Measurements from ENCODE around the gene NKTR.

The NKTR gene

GRCh38 chr3:42612217-42612616 lies 11.7 kb downstream of the NKTR start:
- TF ChIP-seq, protein P1, sequence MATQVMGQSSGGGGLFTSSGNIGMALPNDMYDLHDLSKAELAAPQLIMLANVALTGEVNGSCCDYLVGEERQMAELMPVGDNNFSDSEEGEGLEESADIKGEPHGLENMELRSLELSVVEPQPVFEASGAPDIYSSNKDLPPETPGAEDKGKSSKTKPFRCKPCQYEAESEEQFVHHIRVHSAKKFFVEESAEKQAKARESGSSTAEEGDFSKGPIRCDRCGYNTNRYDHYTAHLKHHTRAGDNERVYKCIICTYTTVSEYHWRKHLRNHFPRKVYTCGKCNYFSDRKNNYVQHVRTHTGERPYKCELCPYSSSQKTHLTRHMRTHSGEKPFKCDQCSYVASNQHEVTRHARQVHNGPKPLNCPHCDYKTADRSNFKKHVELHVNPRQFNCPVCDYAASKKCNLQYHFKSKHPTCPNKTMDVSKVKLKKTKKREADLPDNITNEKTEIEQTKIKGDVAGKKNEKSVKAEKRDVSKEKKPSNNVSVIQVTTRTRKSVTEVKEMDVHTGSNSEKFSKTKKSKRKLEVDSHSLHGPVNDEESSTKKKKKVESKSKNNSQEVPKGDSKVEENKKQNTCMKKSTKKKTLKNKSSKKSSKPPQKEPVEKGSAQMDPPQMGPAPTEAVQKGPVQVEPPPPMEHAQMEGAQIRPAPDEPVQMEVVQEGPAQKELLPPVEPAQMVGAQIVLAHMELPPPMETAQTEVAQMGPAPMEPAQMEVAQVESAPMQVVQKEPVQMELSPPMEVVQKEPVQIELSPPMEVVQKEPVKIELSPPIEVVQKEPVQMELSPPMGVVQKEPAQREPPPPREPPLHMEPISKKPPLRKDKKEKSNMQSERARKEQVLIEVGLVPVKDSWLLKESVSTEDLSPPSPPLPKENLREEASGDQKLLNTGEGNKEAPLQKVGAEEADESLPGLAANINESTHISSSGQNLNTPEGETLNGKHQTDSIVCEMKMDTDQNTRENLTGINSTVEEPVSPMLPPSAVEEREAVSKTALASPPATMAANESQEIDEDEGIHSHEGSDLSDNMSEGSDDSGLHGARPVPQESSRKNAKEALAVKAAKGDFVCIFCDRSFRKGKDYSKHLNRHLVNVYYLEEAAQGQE (IDR thresholded peaks at IDR 0.05; ENCODE audit: low read depth) = no peak
- TF ChIP-seq CEBPB (IDR thresholded peaks at IDR 0.05) = no peak
- TF ChIP-seq CREB1 (IDR thresholded peaks at IDR 0.05; ENCODE audit: low read depth) = no peak
- no peak for TF ChIP-seq TAF1 (IDR thresholded peaks at IDR 0.05; ENCODE audit: low read depth)
- TF ChIP-seq YY1 (IDR thresholded peaks at IDR 0.05; ENCODE audit: low read depth) = no peak
- no peak for TF ChIP-seq EP300 (IDR thresholded peaks at IDR 0.05; ENCODE audit: borderline replicate concordance)
- no peak for TF ChIP-seq ZBTB7A (IDR thresholded peaks at IDR 0.05; ENCODE audit: low read depth)

- TF ChIP-seq FOXM1 (IDR thresholded peaks at IDR 0.05; ENCODE audit: borderline replicate concordance, low read depth) = no peak
- TF ChIP-seq NFIC (IDR thresholded peaks at IDR 0.05) = no peak
- TF ChIP-seq ZBTB7A (IDR thresholded peaks at IDR 0.05; ENCODE audit: low read depth) = no peak
- no peak for TF ChIP-seq YY1 (IDR thresholded peaks at IDR 0.05; ENCODE audit: low read depth)
- TF ChIP-seq EGR1 (IDR thresholded peaks at IDR 0.05) = no peak
- TF ChIP-seq, protein P1 (IDR thresholded peaks at IDR 0.05; ENCODE audit: low read depth) = no peak
- no peak for TF ChIP-seq RAD21 (IDR thresholded peaks at IDR 0.05; ENCODE audit: low read depth)
- TF ChIP-seq TAF1 (IDR thresholded peaks at IDR 0.05; ENCODE audit: low read depth) = no peak
- TF ChIP-seq CEBPB (IDR thresholded peaks at IDR 0.05) = no peak
- TF ChIP-seq TEAD4 (IDR thresholded peaks at IDR 0.05) = no peak
- no peak for TF ChIP-seq USF1 (IDR thresholded peaks at IDR 0.05)
- no peak for TF ChIP-seq TCF12 (IDR thresholded peaks at IDR 0.05; ENCODE audit: low read depth)
- TF ChIP-seq CREB1 (IDR thresholded peaks at IDR 0.05; ENCODE audit: low read depth) = no peak
- TF ChIP-seq, protein P2, sequence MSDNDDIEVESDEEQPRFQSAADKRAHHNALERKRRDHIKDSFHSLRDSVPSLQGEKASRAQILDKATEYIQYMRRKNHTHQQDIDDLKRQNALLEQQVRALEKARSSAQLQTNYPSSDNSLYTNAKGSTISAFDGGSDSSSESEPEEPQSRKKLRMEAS (IDR thresholded peaks at IDR 0.05) = no peak
- no peak for TF ChIP-seq EP300 (IDR thresholded peaks at IDR 0.05; ENCODE audit: borderline replicate concordance)
Observed at GRCh38 chr3:42612928-42613327, 12.4 kb downstream of the NKTR start.

DNA sequence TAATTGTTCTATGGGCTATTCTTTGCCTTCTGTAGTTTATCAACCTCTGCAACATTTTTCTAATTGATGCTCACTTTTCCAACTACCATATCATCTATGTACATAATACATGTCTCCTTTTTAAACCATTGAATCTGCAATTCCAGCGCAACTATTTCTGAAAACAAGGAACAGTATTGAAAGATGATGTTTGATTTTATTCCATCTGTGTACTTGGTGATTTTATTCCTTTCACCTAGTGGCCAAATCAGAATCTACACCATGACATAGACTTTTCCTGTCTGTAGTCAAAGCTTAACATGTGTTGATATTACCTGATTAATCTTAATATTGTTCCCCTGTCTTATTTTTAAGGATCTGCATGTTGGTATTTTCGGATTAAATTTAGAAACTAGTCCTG lies 13.0 kb downstream of the NKTR start:
- no peak for TF ChIP-seq USF1 (IDR thresholded peaks at IDR 0.05)
- TF ChIP-seq RAD21 (IDR thresholded peaks at IDR 0.05; ENCODE audit: low read depth) = no peak
- TF ChIP-seq NFIC (IDR thresholded peaks at IDR 0.05) = no peak
- TF ChIP-seq, protein P2 (IDR thresholded peaks at IDR 0.05) = no peak
- no peak for TF ChIP-seq ZBTB7A (IDR thresholded peaks at IDR 0.05; ENCODE audit: low read depth)
- TF ChIP-seq CEBPB (IDR thresholded peaks at IDR 0.05) = no peak
- no peak for TF ChIP-seq FOXM1 (IDR thresholded peaks at IDR 0.05; ENCODE audit: borderline replicate concordance, low read depth)
- no peak for TF ChIP-seq CREB1 (IDR thresholded peaks at IDR 0.05; ENCODE audit: low read depth)
- no peak for TF ChIP-seq TCF12 (IDR thresholded peaks at IDR 0.05; ENCODE audit: low read depth)
- TF ChIP-seq, protein P1 (IDR thresholded peaks at IDR 0.05; ENCODE audit: low read depth) = no peak

DNA sequence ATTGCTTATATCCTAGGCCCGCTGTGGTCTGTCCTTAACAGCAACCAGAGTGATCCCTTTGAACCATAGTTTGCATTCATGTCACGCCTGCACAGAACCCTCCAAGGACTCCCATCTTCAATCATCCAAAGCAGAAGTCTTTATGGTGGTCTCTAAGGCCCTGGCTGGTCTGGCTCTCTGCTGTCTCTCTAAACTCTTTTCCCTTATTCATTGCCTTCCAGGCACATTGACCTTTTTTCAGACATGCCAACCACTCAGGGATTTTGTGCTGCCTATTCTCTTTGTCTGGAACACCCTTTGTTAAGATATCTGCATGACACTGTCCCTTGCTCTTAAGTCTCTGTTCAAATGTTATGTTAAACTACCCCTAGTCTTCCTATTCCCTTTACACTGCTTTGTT lies 31.1 kb downstream of the NKTR start:
- TF ChIP-seq CREB1 (IDR thresholded peaks at IDR 0.05; ENCODE audit: low read depth) (no peak), TCF12 (IDR thresholded peaks at IDR 0.05; ENCODE audit: low read depth) (no peak), FOXM1 (IDR thresholded peaks at IDR 0.05; ENCODE audit: borderline replicate concordance, low read depth) (no peak), CEBPB (IDR thresholded peaks at IDR 0.05) (no peak), RAD21 (IDR thresholded peaks at IDR 0.05; ENCODE audit: low read depth) (no peak)
- TF ChIP-seq, protein P1 (IDR thresholded peaks at IDR 0.05; ENCODE audit: low read depth) = no peak
